Activated CD4-positive, alpha-beta memory T cell treated with anti-CD3 and anti-CD28 coated beads, Interleukin-2, amount 10 ng/mL, durations not matched to agents 7 days and 5 days (primary cell): ENCODE measurements around the gene ALG9. TPM values are rescaled to one million over a fixed set of nuclear protein-coding genes. Genes with fewer than 3 reads are reported as not detected.

ENCODE experiments used
- CTCF ChIA-PET: fragments of 350-600 bp; sonication (Branson Sonifier 250); formaldehyde crosslinking; loops from one replicate; lab custom pipeline; 2021; ENCODE audit warnings: antibody characterized with exemption, inconsistent platforms; lab: Charles Lee
- POLR2A ChIA-PET: fragments of 350-600 bp; sonication (Branson Sonifier 250); formaldehyde crosslinking; loops from one replicate; lab custom pipeline; 2021; ENCODE audit warnings: antibody characterized with exemption; lab: Charles Lee
- DNase-seq: peaks from one replicate; pipeline ENCODE4 v3.0.0-alpha.2; 2020
- H3K27ac Mint-ChIP-seq: one replicate; pipeline ENCODE4 v1.8.0; 2021; ENCODE audit warnings: mild to moderate bottlenecking, mixed read lengths
- H3K27me3 Mint-ChIP-seq: one replicate; pipeline ENCODE4 v1.8.0; 2021; ENCODE audit warnings: mixed read lengths
- H3K36me3 Mint-ChIP-seq: one replicate; pipeline ENCODE4 v1.8.0; 2021; ENCODE audit warnings: low read depth, mixed read lengths
- H3K4me1 Mint-ChIP-seq: one replicate; pipeline ENCODE4 v1.8.0; 2021; ENCODE audit warnings: mixed read lengths
- H3K4me3 Mint-ChIP-seq: one replicate; pipeline ENCODE4 v1.8.0; 2021; ENCODE audit warnings: mild to moderate bottlenecking, mixed read lengths
- H3K9me3 Mint-ChIP-seq: one replicate; pipeline ENCODE4 v1.8.0; 2021; ENCODE audit warnings: mixed read lengths
- total RNA-seq, 2 experiments: library from RNA; stranded (reverse); gene quantifications; one replicate each; pipeline ENCODE4 v1.2.3, GENCODE V29; 2021

The ALG9 gene
- total RNA-seq: 10 to 100 TPM; 24.8 to 25.0 TPM

- peak within 1 kb of the TSS; percentile 91 for H3K4me3 Mint-ChIP-seq
- peaks cover 32% of the 10 kb centered on the region for H3K4me1 Mint-ChIP-seq
- peaks cover 33% of the 10 kb centered on the region for H3K36me3 Mint-ChIP-seq
- H3K27me3 Mint-ChIP-seq: no peaks in the 10 kb centered on the region
- ChIA-PET POLR2A (interaction anchor here (0.9 to 2.5 kb wide), 9 partner anchors 9 to 106 kb away, joined by 3 to 23 read pairs (median 5); partner anchors contain the start of genes C11orf52, CFAP68, FDXACB1 and PPP2R1B), CTCF (interaction anchor here (0.6 to 3.4 kb wide), 22 partner anchors 9 to 1436 kb away, joined by 3 to 16 read pairs (median 4); partner anchors contain the start of genes CFAP68, NKAPD1 and PIH1D2)
- peak; percentile 89 for DNase-seq
- H3K9me3 Mint-ChIP-seq: no peaks in the 10 kb centered on the region
- H3K27ac Mint-ChIP-seq: peak within 1 kb of the TSS; percentile 85
These were observed at the start of gene ALG9 for GRCh38 chr11:111870886-111871692. Gene ALG9, minus strand, starts transcription at chr11:111871581. Its CDS starts 99 bp downstream, at chr11:111871482.

DNA sequence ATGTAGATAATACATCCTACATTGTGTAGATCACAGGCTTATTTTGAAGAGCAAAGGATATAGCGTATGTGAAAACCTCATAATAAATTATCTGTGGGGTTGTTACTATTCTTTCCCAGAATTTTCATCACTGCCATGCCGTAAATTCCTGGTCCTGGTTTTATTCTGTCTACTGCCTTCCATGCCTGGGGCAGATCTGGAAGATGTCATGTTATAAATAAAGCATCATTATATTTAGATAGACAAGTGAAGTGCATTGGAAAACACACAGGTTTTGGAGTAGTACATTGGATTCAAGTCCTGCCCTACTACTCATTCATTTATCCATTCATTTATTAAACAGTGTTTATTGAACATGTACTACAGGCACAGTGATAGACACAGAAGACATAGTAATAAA lies 49.5 kb upstream of the ALG9 start:
- Mint-ChIP-seq H3K36me3 (no peaks in the 10 kb centered on the region), H3K27ac (no peak overlapping the region), H3K4me3 (no peak overlapping the region), H3K9me3 (no peaks in the 10 kb centered on the region), H3K27me3 (peaks cover 38% of the 10 kb centered on the region), H3K4me1 (peaks cover 5% of the 10 kb centered on the region)
- ChIA-PET CTCF (no interaction called here), POLR2A (interaction anchor here (0.6 kb wide), 1 partner anchor 23 kb away, joined by 3 read pairs; no protein-coding TSS in a partner anchor)
- DNase-seq: no peak

- no peak within 1 kb of the TSS for H3K27ac Mint-ChIP-seq
- ChIA-PET CTCF (interaction anchor here (1.0 to 1.5 kb wide), 2 partner anchors 9 to 13 kb away, joined by 3 read pairs; no protein-coding TSS in a partner anchor), POLR2A (interaction anchor here (0.7 to 1.2 kb wide), 2 partner anchors 27 to 47 kb away, joined by 3 to 4 read pairs; partner anchors contain the start of gene ALG9)
- H3K4me1 Mint-ChIP-seq: no peaks in the 10 kb centered on the region
- no peak for DNase-seq
- no peaks in the 10 kb centered on the region for H3K9me3 Mint-ChIP-seq
- no peaks in the 10 kb centered on the region for H3K36me3 Mint-ChIP-seq
- peaks cover 46% of the 10 kb centered on the region for H3K27me3 Mint-ChIP-seq
- H3K4me3 Mint-ChIP-seq: no peak within 1 kb of the TSS
These were observed 47.2 kb upstream of the ALG9 start, which contains the start of gene C11orf52 for GRCh38 chr11:111918390-111919256. Gene C11orf52, plus strand, starts transcription at chr11:111918913. Its CDS starts 60 bp downstream, at chr11:111918973.

DNA sequence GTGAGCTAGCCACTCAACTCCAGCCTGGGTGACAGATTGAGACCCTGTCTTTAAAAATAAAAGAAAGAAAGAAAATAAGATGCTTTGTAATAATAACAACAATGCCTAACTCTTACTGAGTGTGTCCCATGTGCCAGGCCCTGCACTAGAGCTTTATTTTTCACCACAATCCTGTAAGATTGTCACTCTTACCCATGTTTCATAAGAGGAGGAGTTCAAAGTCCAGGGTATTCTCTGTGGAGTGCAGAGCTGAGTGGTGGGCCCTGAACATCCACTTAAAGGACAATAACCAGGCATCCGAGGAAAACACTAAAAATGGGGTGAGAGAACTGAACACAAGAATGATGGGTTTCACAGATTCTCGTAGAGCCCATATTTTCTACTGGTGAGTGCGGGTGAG lies 46.4 kb upstream of the ALG9 start:
- Mint-ChIP-seq H3K27ac (no peak overlapping the region), H3K36me3 (no peaks in the 10 kb centered on the region), H3K4me3 (no peak overlapping the region), H3K9me3 (no peaks in the 10 kb centered on the region), H3K4me1 (no peaks in the 10 kb centered on the region), H3K27me3 (peaks cover 45% of the 10 kb centered on the region)
- ChIA-PET CTCF (interaction anchor here (0.6 kb wide), 1 partner anchor 1716 kb away, joined by 3 read pairs; no protein-coding TSS in a partner anchor), POLR2A (no interaction called here)
- DNase-seq: no peak

DNA sequence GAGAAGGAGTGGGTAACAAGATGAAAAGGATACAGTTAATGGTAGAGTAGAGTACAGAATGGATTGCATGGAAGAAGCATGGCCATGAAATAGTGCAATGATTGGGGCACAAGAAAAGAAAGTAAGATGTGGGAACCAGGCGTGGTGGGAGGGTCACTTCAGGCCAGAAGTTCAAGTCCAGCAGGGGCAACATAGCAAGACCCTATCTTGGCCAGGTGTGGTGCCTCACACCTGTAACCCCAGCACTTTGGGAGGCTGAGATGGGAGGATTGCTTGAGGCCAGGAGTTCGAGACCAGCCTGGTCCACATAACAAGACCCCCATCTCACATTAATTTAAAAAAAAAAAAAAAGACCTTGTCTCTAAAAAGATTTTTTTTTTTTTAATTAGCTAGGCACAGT lies 45.9 kb upstream of the ALG9 start:
- ChIA-PET POLR2A (no interaction called here), CTCF (interaction anchor here (0.6 kb wide), 1 partner anchor 1715 kb away, joined by 3 read pairs; no protein-coding TSS in a partner anchor)

DNA sequence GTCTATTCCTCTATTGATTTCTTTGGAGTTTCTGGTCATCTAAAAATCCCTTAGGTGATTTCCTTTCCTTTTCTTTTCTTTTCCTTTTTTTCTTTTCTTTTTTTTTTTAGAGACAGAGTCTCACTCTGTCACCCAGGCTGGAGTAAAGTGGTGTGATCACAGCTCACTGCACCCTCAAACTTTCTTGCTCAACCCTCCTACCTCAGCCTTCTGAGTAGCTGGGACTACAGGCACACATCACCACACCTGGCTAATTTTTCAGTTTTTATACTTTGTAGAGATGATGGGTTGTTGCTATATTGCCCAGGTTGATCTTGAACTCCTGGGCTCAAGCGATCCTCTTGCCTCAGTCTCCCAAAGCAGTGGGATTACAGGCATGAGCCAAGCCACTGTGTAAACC lies 45.4 kb upstream of the ALG9 start:
- Mint-ChIP-seq H3K4me1 (no peaks in the 10 kb centered on the region), H3K4me3 (no peak overlapping the region), H3K36me3 (no peaks in the 10 kb centered on the region), H3K9me3 (no peaks in the 10 kb centered on the region), H3K27ac (no peak overlapping the region), H3K27me3 (peaks cover 47% of the 10 kb centered on the region)
- ChIA-PET POLR2A (no interaction called here), CTCF (no interaction called here)
- DNase-seq: no peak

More for the DNA sequence above, 45.9 kb upstream of the ALG9 start:
- DNase-seq: no peak
- no peak overlapping the region for H3K4me3 Mint-ChIP-seq
- H3K9me3 Mint-ChIP-seq: no peaks in the 10 kb centered on the region
- peaks cover 45% of the 10 kb centered on the region for H3K27me3 Mint-ChIP-seq
- H3K4me1 Mint-ChIP-seq: no peaks in the 10 kb centered on the region
- H3K27ac Mint-ChIP-seq: no peak overlapping the region
- no peaks in the 10 kb centered on the region for H3K36me3 Mint-ChIP-seq

DNA sequence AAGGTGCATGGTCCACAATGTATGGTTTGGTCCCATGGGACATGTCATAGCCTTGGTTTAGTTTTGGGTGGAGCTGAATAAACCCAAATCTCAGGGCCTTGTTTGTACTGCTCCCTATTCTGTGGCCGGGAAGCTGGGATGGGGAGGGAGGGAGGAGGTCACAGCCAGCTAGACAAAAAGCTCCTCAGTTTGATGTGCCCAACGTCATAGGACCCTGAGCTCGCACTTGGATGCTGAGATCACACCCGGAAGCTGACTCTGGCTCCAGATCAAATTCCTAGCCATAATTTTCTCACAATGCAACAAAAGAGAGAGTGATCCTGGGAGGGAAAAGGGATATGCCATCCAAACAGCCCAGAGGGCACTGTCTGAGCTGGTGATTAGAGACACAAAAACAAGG lies 42.6 kb upstream of the ALG9 start:
- ChIA-PET CTCF (no interaction called here), POLR2A (interaction anchor here (1.8 kb wide), 1 partner anchor 13 kb away, joined by 6 read pairs; no protein-coding TSS in a partner anchor)
- no peaks in the 10 kb centered on the region for H3K4me1 Mint-ChIP-seq
- H3K36me3 Mint-ChIP-seq: no peaks in the 10 kb centered on the region
- H3K27ac Mint-ChIP-seq: no peak overlapping the region
- H3K9me3 Mint-ChIP-seq: no peaks in the 10 kb centered on the region
- H3K27me3 Mint-ChIP-seq: peaks cover 51% of the 10 kb centered on the region
- H3K4me3 Mint-ChIP-seq: no peak overlapping the region
- no peak for DNase-seq

DNA sequence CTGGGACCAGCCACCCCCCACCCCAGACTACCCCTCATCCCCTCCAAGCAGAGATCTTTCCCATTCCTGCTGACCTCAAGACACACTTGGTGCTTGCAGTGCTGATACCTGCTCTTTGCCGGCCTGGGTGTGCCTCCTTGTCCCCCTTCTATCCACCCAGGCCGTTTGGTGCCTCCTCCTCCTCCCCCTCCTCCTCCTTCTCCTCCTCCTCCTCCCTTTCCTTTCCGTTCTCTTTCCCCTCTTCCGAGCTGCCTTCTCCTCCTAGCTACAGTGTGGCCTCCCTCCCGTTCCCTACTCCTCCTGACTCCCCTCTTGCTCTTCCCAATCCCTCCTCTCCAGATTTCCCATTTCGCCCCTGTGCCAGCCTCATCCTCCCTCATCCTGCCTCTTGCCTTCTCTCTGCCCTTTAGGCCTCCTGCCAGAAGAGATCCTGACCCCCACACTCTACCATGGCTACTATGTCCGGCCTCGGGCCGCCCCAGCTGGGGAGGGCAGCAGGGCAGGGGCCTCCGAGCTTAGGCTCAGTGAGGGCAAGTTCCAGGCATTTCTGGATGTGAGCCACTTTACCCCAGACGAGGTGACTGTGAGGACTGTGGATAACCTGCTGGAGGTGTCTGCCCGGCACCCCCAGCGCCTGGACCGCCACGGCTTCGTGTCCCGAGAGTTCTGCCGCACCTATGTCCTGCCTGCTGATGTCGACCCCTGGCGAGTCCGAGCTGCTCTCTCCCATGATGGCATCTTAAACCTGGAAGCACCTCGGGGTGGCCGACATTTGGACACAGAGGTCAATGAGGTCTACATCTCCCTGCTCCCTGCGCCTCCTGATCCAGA lies 41.9 kb upstream of the ALG9 start:
- ChIA-PET CTCF (no interaction called here), POLR2A (no interaction called here)
- Mint-ChIP-seq H3K27ac (no peak overlapping the region), H3K9me3 (no peaks in the 10 kb centered on the region), H3K36me3 (no peaks in the 10 kb centered on the region), H3K4me3 (no peak overlapping the region), H3K4me1 (no peaks in the 10 kb centered on the region), H3K27me3 (peaks cover 51% of the 10 kb centered on the region)
- no peak for DNase-seq

DNA sequence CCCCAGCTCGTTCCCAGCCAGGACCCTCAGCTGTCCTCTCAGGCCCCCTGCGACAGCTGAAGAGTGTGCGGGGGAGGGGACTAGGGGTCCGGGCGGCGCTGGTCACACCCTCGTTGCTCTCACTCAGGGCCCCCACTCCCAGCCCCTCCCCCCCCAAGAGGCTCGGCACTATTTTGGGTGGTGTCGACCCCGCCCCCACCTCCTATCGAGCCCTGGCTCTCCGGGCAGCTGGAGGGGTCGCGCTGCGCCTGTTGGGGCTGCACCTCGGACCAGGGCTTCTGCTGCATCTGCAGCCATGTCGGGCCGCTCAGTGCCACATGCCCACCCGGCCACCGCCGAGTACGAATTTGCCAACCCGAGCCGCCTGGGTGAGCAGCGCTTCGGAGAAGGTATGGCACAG lies 41.2 kb upstream of the ALG9 start, which contains the start of gene HSPB2:
Gene HSPB2 (plus strand): TSS at position 200 of the 400 bp plus-strand sequence. CDS start 96 bp downstream, at position 296.
- no peak for DNase-seq
- peaks cover 51% of the 10 kb centered on the region for H3K27me3 Mint-ChIP-seq
- H3K4me1 Mint-ChIP-seq: no peaks in the 10 kb centered on the region
- CTCF ChIA-PET: no interaction called here
- no peaks in the 10 kb centered on the region for H3K36me3 Mint-ChIP-seq
- H3K9me3 Mint-ChIP-seq: no peaks in the 10 kb centered on the region
- no peak within 1 kb of the TSS for H3K4me3 Mint-ChIP-seq
- POLR2A ChIA-PET: no interaction called here
- no peak within 1 kb of the TSS for H3K27ac Mint-ChIP-seq

DNA sequence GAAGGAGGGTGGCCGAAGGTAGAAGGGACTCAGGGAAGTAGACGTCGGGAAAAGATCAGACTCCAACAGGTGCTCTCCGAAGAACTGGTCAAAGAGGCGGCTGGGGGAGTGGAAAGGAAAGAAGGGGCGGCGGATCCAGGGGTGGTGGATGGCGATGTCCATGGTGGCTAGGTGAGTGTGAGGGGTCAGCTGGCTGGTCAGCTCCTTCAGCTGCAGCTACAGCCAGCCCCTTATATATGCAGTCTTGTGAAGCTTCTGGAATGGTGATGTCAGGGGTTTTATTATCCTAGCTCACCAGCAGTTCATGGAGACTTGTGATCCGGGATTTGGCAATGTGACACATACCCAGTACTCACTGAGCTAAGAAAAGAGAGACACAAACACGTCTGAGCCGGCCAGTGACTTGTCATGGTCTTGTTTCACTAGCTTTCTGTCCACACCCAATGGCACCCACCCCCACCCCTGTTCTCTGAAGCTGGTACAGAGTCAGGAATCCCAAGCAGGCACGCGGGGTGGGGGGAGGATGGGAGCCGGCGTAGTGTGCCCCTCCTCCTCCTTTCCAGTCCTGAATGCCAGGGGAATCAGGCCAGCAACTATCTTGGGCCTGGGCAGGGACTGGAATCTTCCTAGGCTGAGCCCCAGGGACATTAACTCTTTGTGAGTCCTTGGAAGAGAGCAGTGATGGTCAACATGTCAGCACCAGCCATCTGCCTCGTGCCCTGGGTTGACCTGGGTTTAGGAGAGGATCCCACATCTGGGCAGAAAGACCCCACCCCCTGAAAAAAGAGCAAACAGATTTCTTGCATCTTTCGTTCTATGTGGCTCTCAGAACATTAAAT lies 40.4 kb upstream of the ALG9 start, which contains the start of gene CRYAB:
Gene CRYAB (minus strand): TSS at position 208 of the 839 bp plus-strand sequence. CDS start 46 bp downstream, at position 162.
- Mint-ChIP-seq H3K36me3 (no peaks in the 10 kb centered on the region), H3K27ac (no peak within 1 kb of the TSS), H3K9me3 (no peaks in the 10 kb centered on the region), H3K4me1 (no peaks in the 10 kb centered on the region), H3K27me3 (peaks cover 46% of the 10 kb centered on the region), H3K4me3 (no peak within 1 kb of the TSS)
- no peak for DNase-seq
- ChIA-PET CTCF (no interaction called here), POLR2A (no interaction called here)
